Measurements from ENCODE around the gene ST3GAL4. TPM values are rescaled to one million over a fixed set of nuclear protein-coding genes. Genes with fewer than 3 reads are reported as not detected.

The ST3GAL4 gene
- total and polyA plus RNA-seq, 2 donors (not counting 1 experiment from before 2014, with no cell fraction given) = 1.1 to 1.9 TPM

DNA sequence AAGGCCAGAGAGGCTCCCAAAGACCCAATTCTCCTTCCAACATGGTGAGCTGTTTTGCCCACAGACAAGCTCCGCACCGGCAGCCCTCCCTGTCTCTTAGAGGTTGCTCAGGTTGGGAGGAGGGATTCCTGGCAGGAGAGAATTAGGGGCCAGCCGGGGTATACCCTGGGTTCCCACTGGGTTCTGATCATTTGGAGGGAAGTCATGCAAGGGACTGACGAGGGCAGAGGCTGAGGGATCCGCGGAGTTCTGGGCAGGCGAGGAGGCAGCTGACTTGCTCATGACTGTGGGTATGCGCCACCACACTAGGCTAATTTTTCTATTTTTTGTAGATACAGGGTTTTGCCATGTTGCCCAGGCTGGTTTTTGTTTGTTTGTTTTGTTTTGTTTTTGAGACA lies 4.6 kb downstream of the ST3GAL4 start:
- TF ChIP-seq, protein P1, sequence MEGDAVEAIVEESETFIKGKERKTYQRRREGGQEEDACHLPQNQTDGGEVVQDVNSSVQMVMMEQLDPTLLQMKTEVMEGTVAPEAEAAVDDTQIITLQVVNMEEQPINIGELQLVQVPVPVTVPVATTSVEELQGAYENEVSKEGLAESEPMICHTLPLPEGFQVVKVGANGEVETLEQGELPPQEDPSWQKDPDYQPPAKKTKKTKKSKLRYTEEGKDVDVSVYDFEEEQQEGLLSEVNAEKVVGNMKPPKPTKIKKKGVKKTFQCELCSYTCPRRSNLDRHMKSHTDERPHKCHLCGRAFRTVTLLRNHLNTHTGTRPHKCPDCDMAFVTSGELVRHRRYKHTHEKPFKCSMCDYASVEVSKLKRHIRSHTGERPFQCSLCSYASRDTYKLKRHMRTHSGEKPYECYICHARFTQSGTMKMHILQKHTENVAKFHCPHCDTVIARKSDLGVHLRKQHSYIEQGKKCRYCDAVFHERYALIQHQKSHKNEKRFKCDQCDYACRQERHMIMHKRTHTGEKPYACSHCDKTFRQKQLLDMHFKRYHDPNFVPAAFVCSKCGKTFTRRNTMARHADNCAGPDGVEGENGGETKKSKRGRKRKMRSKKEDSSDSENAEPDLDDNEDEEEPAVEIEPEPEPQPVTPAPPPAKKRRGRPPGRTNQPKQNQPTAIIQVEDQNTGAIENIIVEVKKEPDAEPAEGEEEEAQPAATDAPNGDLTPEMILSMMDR (IDR thresholded peaks at IDR 0.05) = no peak
- no peak for TF ChIP-seq EZH2 (IDR thresholded peaks at IDR 0.05; ENCODE audit: borderline replicate concordance, insufficient read depth, low read depth, low read length, poor library complexity, severe bottlenecking)
- no peak overlapping the region for H3K4me3 ChIP-seq (ENCODE audit: control extremely low read depth in 1 of 5, extremely low read depth in 1 of 5, insufficient read depth in 1 of 5, low read depth in 2 of 5, low read length in 4 of 5)
- ChIA-PET CTCF (no interaction called here), POLR2A (no interaction called here)
- H3K9ac ChIP-seq (ENCODE audit: low read length) = no peak overlapping the region
- Mint-ChIP-seq H3K9me3 (ENCODE audit: insufficient read depth) (no peaks in the 10 kb centered on the region), H3K27ac (no peak overlapping the region), H3K4me3 (no peak overlapping the region), H3K4me1 (peaks cover 7% of the 10 kb centered on the region), H3K27me3 (no peaks in the 10 kb centered on the region)
- no peak overlapping the region for H3K4me2 ChIP-seq (replicated peaks; ENCODE audit: low read depth, low read length, poor library complexity, severe bottlenecking)
- ATAC-seq (ENCODE audit: low read depth) (no peak), DNase-seq (no peak)
- H3K4me1 ChIP-seq (ENCODE audit: control insufficient read depth in 2 of 2, insufficient read depth in 2 of 2, low read length in 2 of 2) = peaks cover 6 to 10% of the 10 kb centered on the region in 2 donors
- H2AFZ ChIP-seq (ENCODE audit: insufficient read depth, low read depth, low read length, poor library complexity, severe bottlenecking) = no peak overlapping the region
- H3K27me3 ChIP-seq (replicated peaks in 1 of 4; ENCODE audit: control extremely low read depth in 1 of 4, control insufficient read depth in 3 of 4, insufficient read depth in 4 of 4, low read length in 3 of 4) = peaks cover 0 to 13% (median 0%) of the 10 kb centered on the region in 4 experiments
- no peaks in the 10 kb centered on the region for H3K9me3 ChIP-seq (ENCODE audit: control extremely low read depth in 1 of 3, control insufficient read depth in 2 of 3, insufficient read depth in 1 of 3, low read length in 2 of 3)
- intact Hi-C loops (cut with micrococcal nuclease) = no loop called here
- no peak overlapping the region for H3K27ac ChIP-seq (ENCODE audit: low read length in 2 of 2)
- H3K79me2 ChIP-seq (ENCODE audit: control insufficient read depth, insufficient read depth, low read length) = no peaks in the 10 kb centered on the region
- WGBS (ENCODE audit: insufficient coverage) = 97% methylated on average over 8 of the region's 8 CpGs
- no peaks in the 10 kb centered on the region for H3K36me3 ChIP-seq (replicated peaks in 1 of 2; ENCODE audit: control extremely low read depth in 1 of 2, control insufficient read depth in 1 of 2, extremely low read depth in 1 of 2, insufficient read depth in 2 of 2, low read length in 1 of 2)
- H4K20me1 ChIP-seq (ENCODE audit: control insufficient read depth, insufficient read depth, low read length, poor library complexity, severe bottlenecking) = no peaks in the 10 kb centered on the region

DNA sequence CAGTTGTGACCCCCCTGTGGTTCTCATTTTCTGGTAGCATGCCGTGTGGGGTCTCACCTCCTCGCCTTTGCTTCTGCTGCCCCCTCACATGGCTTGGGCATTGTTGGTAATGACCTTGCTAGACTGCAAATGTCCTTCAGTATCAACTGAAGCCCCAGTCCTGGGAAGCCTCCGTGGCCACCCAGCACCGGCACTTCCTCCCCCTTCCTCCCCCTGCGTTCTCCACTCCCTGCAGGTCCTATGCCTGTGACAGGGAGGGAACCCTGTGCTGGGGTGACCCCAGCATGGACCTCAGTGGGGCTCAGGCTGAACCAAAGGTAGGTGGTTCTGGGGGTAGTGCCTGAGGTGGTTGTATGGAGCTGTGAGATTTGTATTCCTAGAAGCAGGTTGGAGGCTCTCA lies 5.9 kb downstream of the ST3GAL4 start:
- H3K36me3 ChIP-seq (replicated peaks in 1 of 2; ENCODE audit: control extremely low read depth in 1 of 2, control insufficient read depth in 1 of 2, extremely low read depth in 1 of 2, insufficient read depth in 2 of 2, low read length in 1 of 2) = no peaks in the 10 kb centered on the region
- TF ChIP-seq EZH2 (IDR thresholded peaks at IDR 0.05; ENCODE audit: borderline replicate concordance, insufficient read depth, low read depth, low read length, poor library complexity, severe bottlenecking) = no peak
- TF ChIP-seq, protein P1 (IDR thresholded peaks at IDR 0.05) = no peak
- no peaks in the 10 kb centered on the region for H3K9me3 ChIP-seq (ENCODE audit: control extremely low read depth in 1 of 3, control insufficient read depth in 2 of 3, insufficient read depth in 1 of 3, low read length in 2 of 3)
- POLR2A ChIA-PET = no interaction called here
- no peak overlapping the region for H3K4me2 ChIP-seq (replicated peaks; ENCODE audit: low read depth, low read length, poor library complexity, severe bottlenecking)
- no peak for DNase-seq
- Mint-ChIP-seq H3K27me3 (no peaks in the 10 kb centered on the region), H3K4me3 (no peak overlapping the region), H3K27ac (no peak overlapping the region), H3K4me1 (peaks cover 2% of the 10 kb centered on the region), H3K9me3 (ENCODE audit: insufficient read depth) (no peaks in the 10 kb centered on the region)
- H3K79me2 ChIP-seq (ENCODE audit: control insufficient read depth, insufficient read depth, low read length) = no peaks in the 10 kb centered on the region
- 95% methylated on average over 2 of the region's 5 CpGs for WGBS (ENCODE audit: insufficient coverage)
- H2AFZ ChIP-seq (ENCODE audit: insufficient read depth, low read depth, low read length, poor library complexity, severe bottlenecking) = no peak overlapping the region
- CTCF ChIA-PET = interaction anchor here (0.7 kb wide), 1 partner anchor 986 kb away, joined by 5 read pairs; no protein-coding TSS in a partner anchor
- no peak overlapping the region for H3K27ac ChIP-seq (ENCODE audit: low read length in 2 of 2)
- no peaks in the 10 kb centered on the region for H4K20me1 ChIP-seq (ENCODE audit: control insufficient read depth, insufficient read depth, low read length, poor library complexity, severe bottlenecking)
- intact Hi-C loops (cut with micrococcal nuclease) = no loop called here
- ATAC-seq (ENCODE audit: low read depth) = no peak
- peaks cover 0 to 12% (median 0%) of the 10 kb centered on the region in 4 experiments for H3K27me3 ChIP-seq (replicated peaks in 1 of 4; ENCODE audit: control extremely low read depth in 1 of 4, control insufficient read depth in 3 of 4, insufficient read depth in 4 of 4, low read length in 3 of 4)
- no peak overlapping the region for H3K4me3 ChIP-seq (ENCODE audit: control extremely low read depth in 1 of 5, extremely low read depth in 1 of 5, insufficient read depth in 1 of 5, low read depth in 2 of 5, low read length in 4 of 5)
- no peak overlapping the region for H3K9ac ChIP-seq (ENCODE audit: low read length)
- H3K4me1 ChIP-seq (ENCODE audit: control insufficient read depth in 2 of 2, insufficient read depth in 2 of 2, low read length in 2 of 2) = peaks cover 0 to 2% of the 10 kb centered on the region in 2 donors
